HFFc6 (cell line): Measurements from ENCODE around the gene PRR33. TPM values are rescaled to one million over a fixed set of nuclear protein-coding genes. Genes with fewer than 3 reads are reported as not detected.

Source experiments
- DNase-seq: peaks from one replicate; pipeline ENCODE4 v3.0.0-alpha.2; 2018
- H3K27ac Mint-ChIP-seq: 2 replicates; pipeline ENCODE4 v1.8.0; 2020; ENCODE audit warnings: mild to moderate bottlenecking, mixed read lengths
- H3K27me3 Mint-ChIP-seq: 2 replicates; pipeline ENCODE4 v1.8.0; 2021; ENCODE audit warnings: mild to moderate bottlenecking, moderate library complexity, mixed read lengths; ENCODE audit not compliant: insufficient read depth
- H3K36me3 Mint-ChIP-seq: 2 replicates; pipeline ENCODE4 v1.8.0; 2021; ENCODE audit warnings: low read depth, mixed read lengths
- H3K4me1 Mint-ChIP-seq: 2 replicates; pipeline ENCODE4 v1.8.0; 2020; ENCODE audit warnings: low read depth, mixed read lengths
- H3K4me3 Mint-ChIP-seq: 2 replicates; pipeline ENCODE4 v1.8.0; 2020; ENCODE audit warnings: mild to moderate bottlenecking, moderate library complexity, mixed read lengths
- H3K9me3 Mint-ChIP-seq: 2 replicates; pipeline ENCODE4 v1.8.0; 2020; ENCODE audit warnings: mild to moderate bottlenecking, mixed read lengths
- CTCF ChIP-seq: fragments of 200-600 bp; sonication (generic); IDR thresholded peaks from 2 replicates; pipeline ENCODE4 v1.5.0; 2021; ENCODE audit warnings: antibody characterized with exemption, mild to moderate bottlenecking
- total RNA-seq, 6 experiments: library from RNA; stranded (reverse); fragmentation: NEBNext Ultra II Directional; extraction: Animal tissue kit (Norgen Biotek cat#: 25700); gene quantifications; 2 replicates in 1 of 6; 3 replicates in 5 of 6; pipeline ENCODE4 v1.2.3, GENCODE V29; 2021

PRR33 gene
- total RNA-seq, 6 experiments from 2014 or later = not detected

GRCh38 chr11:1857064-1857463 is 34.6 kb downstream of the PRR33 start:
- Mint-ChIP-seq H3K27me3 (peaks cover 16% of the 10 kb centered on the region), H3K9me3 (no peaks in the 10 kb centered on the region), H3K4me3 (no peak overlapping the region), H3K27ac (no peak overlapping the region), H3K4me1 (no peaks in the 10 kb centered on the region), H3K36me3 (no peaks in the 10 kb centered on the region)
- DNase-seq = no peak
- TF ChIP-seq CTCF = no peak

- Mint-ChIP-seq H3K27ac (no peak overlapping the region), H3K4me1 (no peaks in the 10 kb centered on the region), H3K27me3 (peaks cover 17% of the 10 kb centered on the region)
Observed at GRCh38 chr11:1856306-1857005, 35.2 kb downstream of the PRR33 start.

GRCh38 chr11:1855886-1856265 is 35.8 kb downstream of the PRR33 start:
- Mint-ChIP-seq H3K36me3 (no peaks in the 10 kb centered on the region), H3K4me3 (no peak overlapping the region), H3K9me3 (no peaks in the 10 kb centered on the region), H3K4me1 (no peaks in the 10 kb centered on the region), H3K27me3 (peaks cover 20% of the 10 kb centered on the region), H3K27ac (no peak overlapping the region)
- TF ChIP-seq CTCF = no peak
- no peak for DNase-seq

More at GRCh38 chr11:1856306-1857005, 35.2 kb downstream of the PRR33 start:
- no peak for TF ChIP-seq CTCF
- Mint-ChIP-seq H3K4me3 (no peak overlapping the region), H3K9me3 (no peaks in the 10 kb centered on the region), H3K36me3 (no peaks in the 10 kb centered on the region)
- no peak for DNase-seq

- no peak overlapping the region for H3K4me3 Mint-ChIP-seq
- H3K27ac Mint-ChIP-seq = no peak overlapping the region
Observed at GRCh38 chr11:1854949-1855885, 36.5 kb downstream of the PRR33 start.

More at GRCh38 chr11:1854949-1855885, 36.5 kb downstream of the PRR33 start:
- H3K4me1 Mint-ChIP-seq = no peaks in the 10 kb centered on the region
- peaks cover 20% of the 10 kb centered on the region for H3K27me3 Mint-ChIP-seq
- no peaks in the 10 kb centered on the region for H3K9me3 Mint-ChIP-seq
- TF ChIP-seq CTCF = no peak
- H3K36me3 Mint-ChIP-seq = no peaks in the 10 kb centered on the region
- DNase-seq = no peak
